KG1 (cell line): ENCODE results near the gene UTS2R.
"Not testable (repeated sequence)": the region's sequence is repeated elsewhere in the genome, so short reads cannot be mapped to it uniquely, and the experiment has no call there.

Source experiments
- DNase-seq: peaks from one replicate; lab custom pipeline; 2025; lab: John Stamatoyannopoulos, UW

UTS2R gene

GRCh38 chr17:82334204-82334621 lies 37.4 kb upstream of the UTS2R start:
- DNase-seq: no peak

- no peak for DNase-seq
Observed at GRCh38 chr17:82334622-82335394, 36.8 kb upstream of the UTS2R start.

GRCh38 chr17:82338858-82339633 lies 32.5 kb upstream of the UTS2R start:
- no peak for DNase-seq

- DNase-seq: no peak
Observed at GRCh38 chr17:82339634-82340580, 31.7 kb upstream of the UTS2R start.

GRCh38 chr17:82342361-82343079 lies 29.0 kb upstream of the UTS2R start:
- no peak for DNase-seq

GRCh38 chr17:82343560-82343959 lies 28.0 kb upstream of the UTS2R start:
- no peak for DNase-seq

- DNase-seq: no peak
Observed at GRCh38 chr17:82344175-82344907, 27.2 kb upstream of the UTS2R start.

- DNase-seq: no peak
Observed at GRCh38 chr17:82345151-82345976, 26.2 kb upstream of the UTS2R start.

GRCh38 chr17:82346342-82347300 lies 24.9 kb upstream of the UTS2R start:
- no peak for DNase-seq

GRCh38 chr17:82347994-82348393 lies 23.6 kb upstream of the UTS2R start:
- not testable (repeated sequence) for DNase-seq

- no peak for DNase-seq
Observed at GRCh38 chr17:82348434-82348833, 23.1 kb upstream of the UTS2R start.

GRCh38 chr17:82348866-82349265 lies 22.7 kb upstream of the UTS2R start:
- no peak for DNase-seq

- DNase-seq: no peak
Observed at GRCh38 chr17:82349287-82349701, 22.3 kb upstream of the UTS2R start.

- no peak for DNase-seq
Observed at GRCh38 chr17:82350182-82351030, 21.2 kb upstream of the UTS2R start.

GRCh38 chr17:82351254-82351712 lies 20.3 kb upstream of the UTS2R start:
- no peak for DNase-seq

GRCh38 chr17:82351713-82352488 lies 19.7 kb upstream of the UTS2R start:
- peak; percentile 58 for DNase-seq

GRCh38 chr17:82353484-82353883 lies 18.1 kb upstream of the UTS2R start:
- DNase-seq: no peak
